ENCODE data around the gene RANBP3L. TPM values are rescaled to one million over a fixed set of nuclear protein-coding genes. Genes with fewer than 3 reads are reported as not detected.

RANBP3L gene
- total and polyA plus RNA-seq, 9 of the 15 experiments (the other 6 are each of a cell fraction or from before 2014, with no cell fraction given), result 0.01 to 0.06 TPM; not detected in 7

DNA sequence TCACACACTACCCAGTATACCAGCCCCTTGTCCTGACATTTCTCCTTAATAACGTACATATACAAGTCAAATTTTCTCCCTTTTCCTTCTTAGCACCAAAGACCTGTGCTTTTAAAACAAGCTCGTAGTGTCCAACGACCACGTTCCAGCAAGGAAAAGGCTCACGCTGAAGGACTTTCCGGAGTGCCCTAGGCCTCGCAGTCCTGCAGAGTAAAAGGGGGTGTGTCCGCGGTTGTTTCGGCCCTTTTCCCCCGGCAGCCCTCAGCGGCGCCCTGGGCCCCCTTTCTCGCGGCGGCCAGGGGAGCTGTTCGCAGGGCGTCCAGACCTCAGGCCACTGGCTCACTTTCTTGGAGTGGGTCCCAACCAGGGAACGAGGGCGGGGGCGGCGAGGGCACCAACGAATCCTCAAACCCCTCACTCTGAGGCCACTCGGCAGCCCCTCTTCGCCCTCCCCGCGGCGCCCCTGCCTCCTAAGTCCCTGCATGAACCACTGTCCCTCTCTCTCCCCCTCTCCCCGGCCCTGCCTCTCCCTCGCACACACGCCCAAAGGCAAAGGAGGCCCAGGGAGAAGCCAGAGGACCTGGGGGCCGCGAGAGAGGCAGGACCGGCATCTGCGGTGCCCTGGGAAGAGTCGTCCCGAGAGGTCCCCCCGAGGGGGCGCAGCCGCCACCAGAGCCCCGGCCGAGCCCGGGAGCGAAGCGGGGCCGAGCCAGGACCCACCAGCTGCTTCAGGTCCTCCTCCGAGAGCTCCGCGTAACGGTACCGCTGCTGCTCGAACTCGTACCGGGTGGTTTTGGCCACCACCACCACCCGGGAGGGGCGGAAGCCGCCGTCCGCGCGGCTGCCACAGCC lies 60.7 kb downstream of the RANBP3L start (continued):
- TF ChIP-seq UBTF (IDR thresholded peaks at IDR 0.05; ENCODE audit: borderline replicate concordance in 1 of 2, low read depth in 2 of 2, low read length in 2 of 2) (peak; percentile 38 to 96; a peak in 2 of 4 replicates), RB1 (IDR thresholded peaks at IDR 0.05; ENCODE audit: low read depth) (peak; percentile 7; the same call in 1 of the 2 replicates), ZNF780A (CRISPR knock-in tag; IDR thresholded peaks at IDR 0.05) (no peak), ZNF175 (CRISPR knock-in tag; IDR thresholded peaks at IDR 0.05; ENCODE audit: low read depth) (no peak), GABPB1 (CRISPR knock-in tag; IDR thresholded peaks at IDR 0.05) (peak; percentile 28; the same call in 1 of the 2 replicates), ZBTB33 (CRISPR knock-in tag; IDR thresholded peaks at IDR 0.05) (no peak), BCOR (IDR thresholded peaks at IDR 0.05) (0 out of 2 replicates have a peak, but pooled peaks have one; percentile 26), CEBPZ (IDR thresholded peaks at IDR 0.05; ENCODE audit: borderline replicate concordance, low read depth, low read length) (no peak), SIRT6 (IDR thresholded peaks at IDR 0.05; ENCODE audit: low read depth, low read length) (no peak)
- TF ChIP-seq, protein P1, sequence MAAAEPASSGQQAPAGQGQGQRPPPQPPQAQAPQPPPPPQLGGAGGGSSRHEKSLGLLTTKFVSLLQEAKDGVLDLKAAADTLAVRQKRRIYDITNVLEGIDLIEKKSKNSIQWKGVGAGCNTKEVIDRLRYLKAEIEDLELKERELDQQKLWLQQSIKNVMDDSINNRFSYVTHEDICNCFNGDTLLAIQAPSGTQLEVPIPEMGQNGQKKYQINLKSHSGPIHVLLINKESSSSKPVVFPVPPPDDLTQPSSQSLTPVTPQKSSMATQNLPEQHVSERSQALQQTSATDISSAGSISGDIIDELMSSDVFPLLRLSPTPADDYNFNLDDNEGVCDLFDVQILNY (CRISPR knock-in tag; IDR thresholded peaks at IDR 0.05), result no peak
- TF ChIP-seq, protein P2, sequence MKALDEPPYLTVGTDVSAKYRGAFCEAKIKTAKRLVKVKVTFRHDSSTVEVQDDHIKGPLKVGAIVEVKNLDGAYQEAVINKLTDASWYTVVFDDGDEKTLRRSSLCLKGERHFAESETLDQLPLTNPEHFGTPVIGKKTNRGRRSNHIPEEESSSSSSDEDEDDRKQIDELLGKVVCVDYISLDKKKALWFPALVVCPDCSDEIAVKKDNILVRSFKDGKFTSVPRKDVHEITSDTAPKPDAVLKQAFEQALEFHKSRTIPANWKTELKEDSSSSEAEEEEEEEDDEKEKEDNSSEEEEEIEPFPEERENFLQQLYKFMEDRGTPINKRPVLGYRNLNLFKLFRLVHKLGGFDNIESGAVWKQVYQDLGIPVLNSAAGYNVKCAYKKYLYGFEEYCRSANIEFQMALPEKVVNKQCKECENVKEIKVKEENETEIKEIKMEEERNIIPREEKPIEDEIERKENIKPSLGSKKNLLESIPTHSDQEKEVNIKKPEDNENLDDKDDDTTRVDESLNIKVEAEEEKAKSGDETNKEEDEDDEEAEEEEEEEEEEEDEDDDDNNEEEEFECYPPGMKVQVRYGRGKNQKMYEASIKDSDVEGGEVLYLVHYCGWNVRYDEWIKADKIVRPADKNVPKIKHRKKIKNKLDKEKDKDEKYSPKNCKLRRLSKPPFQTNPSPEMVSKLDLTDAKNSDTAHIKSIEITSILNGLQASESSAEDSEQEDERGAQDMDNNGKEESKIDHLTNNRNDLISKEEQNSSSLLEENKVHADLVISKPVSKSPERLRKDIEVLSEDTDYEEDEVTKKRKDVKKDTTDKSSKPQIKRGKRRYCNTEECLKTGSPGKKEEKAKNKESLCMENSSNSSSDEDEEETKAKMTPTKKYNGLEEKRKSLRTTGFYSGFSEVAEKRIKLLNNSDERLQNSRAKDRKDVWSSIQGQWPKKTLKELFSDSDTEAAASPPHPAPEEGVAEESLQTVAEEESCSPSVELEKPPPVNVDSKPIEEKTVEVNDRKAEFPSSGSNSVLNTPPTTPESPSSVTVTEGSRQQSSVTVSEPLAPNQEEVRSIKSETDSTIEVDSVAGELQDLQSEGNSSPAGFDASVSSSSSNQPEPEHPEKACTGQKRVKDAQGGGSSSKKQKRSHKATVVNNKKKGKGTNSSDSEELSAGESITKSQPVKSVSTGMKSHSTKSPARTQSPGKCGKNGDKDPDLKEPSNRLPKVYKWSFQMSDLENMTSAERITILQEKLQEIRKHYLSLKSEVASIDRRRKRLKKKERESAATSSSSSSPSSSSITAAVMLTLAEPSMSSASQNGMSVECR (CRISPR knock-in tag; IDR thresholded peaks at IDR 0.05), result no peak

Data from K562 (cell line).